ENCODE results near the gene PHF2.

- TF ChIP-seq CTCF (IDR thresholded peaks at IDR 0.05), result no peak
- TF ChIP-seq ZFX (IDR thresholded peaks at IDR 0.05; ENCODE audit: borderline replicate concordance), result no peak
Measured at GRCh38 chr9:93646640-93647178, 70.3 kb downstream of the PHF2 start.
